ENCODE results near the gene CDK5RAP3.

CDK5RAP3 gene

DNA sequence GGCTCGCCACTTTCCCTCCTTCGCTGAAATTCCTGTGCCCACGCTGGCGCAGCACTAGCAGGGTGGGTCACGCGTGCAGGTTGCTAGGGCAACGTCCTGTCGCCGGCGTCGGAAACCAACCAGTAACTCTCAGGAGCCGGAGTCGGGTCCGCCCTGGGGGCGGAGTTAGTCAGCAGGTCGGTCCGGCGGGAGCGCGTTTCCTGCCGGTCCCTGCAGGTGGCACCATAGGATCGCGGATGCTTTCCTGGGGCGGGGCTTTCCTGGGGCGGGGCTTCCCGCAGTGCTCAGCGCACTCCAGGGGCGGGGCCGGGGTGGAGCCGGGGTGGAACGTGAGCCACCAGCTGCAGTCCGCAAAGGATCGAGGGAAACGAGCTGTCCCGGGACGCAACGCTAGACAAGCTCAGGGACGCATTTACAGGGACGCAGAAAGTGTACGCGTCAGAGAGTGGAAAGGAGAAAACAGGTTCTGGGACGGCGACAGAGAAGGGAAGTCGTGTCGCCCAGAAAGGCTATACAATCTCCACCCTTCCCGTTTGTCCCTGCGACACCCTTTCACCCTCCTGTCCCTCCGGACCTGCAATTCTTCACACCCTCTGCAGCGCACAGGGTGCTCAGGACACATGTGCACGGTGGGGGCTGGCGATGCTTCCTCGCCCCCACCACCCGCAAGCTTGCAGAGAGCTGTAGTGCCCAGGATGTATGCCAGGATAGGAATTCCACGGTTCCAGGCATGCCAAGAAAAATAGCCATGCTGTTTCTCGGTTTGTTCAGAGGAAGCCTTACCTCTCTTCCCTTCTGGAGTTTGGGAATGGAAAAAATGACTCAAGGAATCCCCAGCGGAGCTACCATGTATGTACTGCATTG is 54.4 kb downstream of the CDK5RAP3 start:
- ChIA-PET POLR2A (interaction anchor here (0.9 kb wide), 1 partner anchor 48 kb away, joined by 9 read pairs; no protein-coding TSS in a partner anchor), CTCF (interaction anchor here (0.6 to 7.9 kb wide), 22 partner anchors 11 to 593 kb away, joined by 3 to 188 read pairs (median 4); partner anchors contain the start of genes COPZ2 and NFE2L1)
- H3K9me3 ChIP-seq (ENCODE audit: control extremely low read depth in 1 of 5, control insufficient read depth in 4 of 5, insufficient read depth in 2 of 5, low read depth in 1 of 5, low read length in 4 of 5), result no peaks in the 10 kb centered on the region
- peaks cover 4 to 38% (median 35%) of the 10 kb centered on the region in 4 experiments for H3K4me1 ChIP-seq (ENCODE audit: control extremely low read depth in 1 of 4, control insufficient read depth in 4 of 4, insufficient read depth in 4 of 4, low read length in 3 of 4)
- H3K27ac ChIP-seq (ENCODE audit: insufficient read depth in 1 of 2, low read depth in 1 of 2, low read length in 2 of 2, poor library complexity in 1 of 2, severe bottlenecking in 2 of 2), result no peak overlapping the region
- under 1% methylated on average over 50 of the region's 56 CpGs for WGBS (ENCODE audit: insufficient coverage)
- no peaks in the 10 kb centered on the region for H3K36me3 ChIP-seq (ENCODE audit: control insufficient read depth in 4 of 4, insufficient read depth in 4 of 4, low read length in 3 of 4)
- peak; percentile 94 to 96 (median 96) for DNase-seq
- H3K4me3 ChIP-seq (ENCODE audit: control insufficient read depth in 1 of 7, extremely low read depth in 1 of 7, insufficient read depth in 4 of 7, low read depth in 2 of 7, low read length in 6 of 7), result peak overlapping the region; percentile 41 to 89 (median 72)
- peaks cover 0 to 2% (median 0%) of the 10 kb centered on the region in 5 experiments for H3K27me3 ChIP-seq (replicated peaks in 2 of 5; ENCODE audit: control insufficient read depth in 4 of 5, insufficient read depth in 5 of 5, low read length in 4 of 5)

- ChIA-PET CTCF (interaction anchor here (0.6 to 7.9 kb wide), 32 partner anchors 8 to 597 kb away, joined by 3 to 188 read pairs (median 4); partner anchors contain the start of genes COPZ2 and NFE2L1), POLR2A (interaction anchor here (0.6 to 0.9 kb wide), 3 partner anchors 47 to 54 kb away, joined by 3 to 9 read pairs (median 3); no protein-coding TSS in a partner anchor)
- no peak for DNase-seq
- Histone ChIP-seq H3K9me3 (ENCODE audit: control extremely low read depth in 1 of 5, control insufficient read depth in 4 of 5, insufficient read depth in 2 of 5, low read depth in 1 of 5, low read length in 4 of 5) (no peaks in the 10 kb centered on the region), H3K27me3 (replicated peaks in 2 of 5; ENCODE audit: control insufficient read depth in 4 of 5, insufficient read depth in 5 of 5, low read length in 4 of 5) (peaks cover 0 to 4% (median 0%) of the 10 kb centered on the region in 5 experiments), H3K36me3 (ENCODE audit: control insufficient read depth in 4 of 4, insufficient read depth in 4 of 4, low read length in 3 of 4) (no peaks in the 10 kb centered on the region), H3K4me1 (ENCODE audit: control extremely low read depth in 1 of 4, control insufficient read depth in 4 of 4, insufficient read depth in 4 of 4, low read length in 3 of 4) (peaks cover 4 to 38% (median 35%) of the 10 kb centered on the region in 4 experiments), H3K4me3 (ENCODE audit: control insufficient read depth in 1 of 7, extremely low read depth in 1 of 7, insufficient read depth in 4 of 7, low read depth in 2 of 7, low read length in 6 of 7) (peak overlapping the region in 3 of 7 experiments; percentile 72 to 89 (median 75)), H3K27ac (ENCODE audit: insufficient read depth in 1 of 2, low read depth in 1 of 2, low read length in 2 of 2, poor library complexity in 1 of 2, severe bottlenecking in 2 of 2) (no peak overlapping the region)
- WGBS (ENCODE audit: insufficient coverage), result 65% methylated on average over 5 of the region's 8 CpGs
These were observed 55.1 kb downstream of the CDK5RAP3 start for GRCh38 chr17:48025904-48026501.

- Histone ChIP-seq H3K4me3 (ENCODE audit: control insufficient read depth in 1 of 7, extremely low read depth in 1 of 7, insufficient read depth in 4 of 7, low read depth in 2 of 7, low read length in 6 of 7) (no peak overlapping the region), H3K36me3 (ENCODE audit: control insufficient read depth in 4 of 4, insufficient read depth in 4 of 4, low read length in 3 of 4) (no peaks in the 10 kb centered on the region), H3K27me3 (replicated peaks in 2 of 5; ENCODE audit: control insufficient read depth in 4 of 5, insufficient read depth in 5 of 5, low read length in 4 of 5) (peaks cover 0 to 4% (median 0%) of the 10 kb centered on the region in 5 experiments), H3K4me1 (ENCODE audit: control extremely low read depth in 1 of 4, control insufficient read depth in 4 of 4, insufficient read depth in 4 of 4, low read length in 3 of 4) (peaks cover 4 to 38% (median 35%) of the 10 kb centered on the region in 4 experiments), H3K9me3 (ENCODE audit: control extremely low read depth in 1 of 5, control insufficient read depth in 4 of 5, insufficient read depth in 2 of 5, low read depth in 1 of 5, low read length in 4 of 5) (no peaks in the 10 kb centered on the region), H3K27ac (ENCODE audit: insufficient read depth in 1 of 2, low read depth in 1 of 2, low read length in 2 of 2, poor library complexity in 1 of 2, severe bottlenecking in 2 of 2) (no peak overlapping the region)
- ChIA-PET CTCF (interaction anchor here (0.7 to 7.9 kb wide), 29 partner anchors 9 to 596 kb away, joined by 3 to 188 read pairs (median 4); partner anchors contain the start of genes COPZ2 and NFE2L1), POLR2A (interaction anchor here (0.6 to 0.7 kb wide), 3 partner anchors 21 to 53 kb away, joined by 3 read pairs; no protein-coding TSS in a partner anchor)
- DNase-seq, result peak; percentile 78 to 90 (median 87)
- WGBS (ENCODE audit: insufficient coverage), result 33% methylated on average over 13 of the region's 18 CpGs
These were observed 55.8 kb downstream of the CDK5RAP3 start for GRCh38 chr17:48026502-48027321.

- Histone ChIP-seq H3K36me3 (ENCODE audit: control insufficient read depth in 4 of 4, insufficient read depth in 4 of 4, low read length in 3 of 4) (no peaks in the 10 kb centered on the region), H3K27me3 (replicated peaks in 2 of 5; ENCODE audit: control insufficient read depth in 4 of 5, insufficient read depth in 5 of 5, low read length in 4 of 5) (peaks cover 0 to 7% (median 4%) of the 10 kb centered on the region in 5 experiments), H3K9me3 (ENCODE audit: control extremely low read depth in 1 of 5, control insufficient read depth in 4 of 5, insufficient read depth in 2 of 5, low read depth in 1 of 5, low read length in 4 of 5) (no peaks in the 10 kb centered on the region), H3K4me3 (ENCODE audit: control insufficient read depth in 1 of 7, extremely low read depth in 1 of 7, insufficient read depth in 4 of 7, low read depth in 2 of 7, low read length in 6 of 7) (no peak overlapping the region), H3K4me1 (ENCODE audit: control extremely low read depth in 1 of 4, control insufficient read depth in 4 of 4, insufficient read depth in 4 of 4, low read length in 3 of 4) (peaks cover 4 to 38% (median 33%) of the 10 kb centered on the region in 4 experiments), H3K27ac (ENCODE audit: insufficient read depth in 1 of 2, low read depth in 1 of 2, low read length in 2 of 2, poor library complexity in 1 of 2, severe bottlenecking in 2 of 2) (no peak overlapping the region)
- POLR2A ChIA-PET, result interaction anchor here (0.6 kb wide), 1 partner anchor 20 kb away, joined by 3 read pairs; no protein-coding TSS in a partner anchor
- no peak for DNase-seq
- WGBS (ENCODE audit: insufficient coverage), result 89% methylated on average over 10 of the region's 12 CpGs
- CTCF ChIA-PET, result interaction anchor here (0.8 to 7.9 kb wide), 22 partner anchors 9 to 140 kb away, joined by 3 to 188 read pairs (median 4); partner anchors contain the start of genes COPZ2 and NFE2L1
These were observed 56.5 kb downstream of the CDK5RAP3 start for GRCh38 chr17:48027322-48027981.

DNA sequence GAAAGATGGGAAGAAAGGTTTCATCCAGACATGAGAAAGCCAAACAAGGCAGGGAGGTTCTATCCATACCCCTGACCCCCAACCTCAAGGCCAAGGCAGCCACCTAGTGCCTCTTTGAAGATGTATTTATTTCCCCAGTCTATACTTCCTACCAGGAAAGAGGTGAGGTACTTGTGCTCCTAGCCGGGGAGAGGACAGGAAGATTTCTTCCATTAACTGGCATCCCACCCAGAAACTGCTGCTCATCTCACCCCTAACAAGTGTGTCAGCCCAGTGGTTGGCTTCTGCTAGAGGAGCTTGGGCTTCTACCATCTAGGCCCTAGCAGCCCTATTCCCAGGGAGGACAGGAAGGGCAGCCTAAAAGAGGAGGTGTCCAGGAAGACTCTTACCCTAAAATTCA is 57.8 kb downstream of the CDK5RAP3 start:
- no peak overlapping the region for H3K27ac ChIP-seq (ENCODE audit: insufficient read depth in 1 of 2, low read depth in 1 of 2, low read length in 2 of 2, poor library complexity in 1 of 2, severe bottlenecking in 2 of 2)
- no peak overlapping the region for H3K4me3 ChIP-seq (ENCODE audit: control insufficient read depth in 1 of 7, extremely low read depth in 1 of 7, insufficient read depth in 4 of 7, low read depth in 2 of 7, low read length in 6 of 7)
- ChIA-PET POLR2A (no interaction called here), CTCF (interaction anchor here (1.5 to 7.9 kb wide), 4 partner anchors 9 to 80 kb away, joined by 3 to 188 read pairs (median 6); no protein-coding TSS in a partner anchor)
- H3K36me3 ChIP-seq (ENCODE audit: control insufficient read depth in 4 of 4, insufficient read depth in 4 of 4, low read length in 3 of 4), result no peaks in the 10 kb centered on the region
- WGBS (ENCODE audit: insufficient coverage), result 100% methylated on average over 1 of the region's 1 CpG
- DNase-seq, result no peak
- H3K27me3 ChIP-seq (replicated peaks in 2 of 5; ENCODE audit: control insufficient read depth in 4 of 5, insufficient read depth in 5 of 5, low read length in 4 of 5), result peaks cover 0 to 12% (median 4%) of the 10 kb centered on the region in 5 experiments
- peaks cover 0 to 28% (median 26%) of the 10 kb centered on the region in 4 experiments for H3K4me1 ChIP-seq (ENCODE audit: control extremely low read depth in 1 of 4, control insufficient read depth in 4 of 4, insufficient read depth in 4 of 4, low read length in 3 of 4)
- H3K9me3 ChIP-seq (ENCODE audit: control extremely low read depth in 1 of 5, control insufficient read depth in 4 of 5, insufficient read depth in 2 of 5, low read depth in 1 of 5, low read length in 4 of 5), result no peaks in the 10 kb centered on the region

DNA sequence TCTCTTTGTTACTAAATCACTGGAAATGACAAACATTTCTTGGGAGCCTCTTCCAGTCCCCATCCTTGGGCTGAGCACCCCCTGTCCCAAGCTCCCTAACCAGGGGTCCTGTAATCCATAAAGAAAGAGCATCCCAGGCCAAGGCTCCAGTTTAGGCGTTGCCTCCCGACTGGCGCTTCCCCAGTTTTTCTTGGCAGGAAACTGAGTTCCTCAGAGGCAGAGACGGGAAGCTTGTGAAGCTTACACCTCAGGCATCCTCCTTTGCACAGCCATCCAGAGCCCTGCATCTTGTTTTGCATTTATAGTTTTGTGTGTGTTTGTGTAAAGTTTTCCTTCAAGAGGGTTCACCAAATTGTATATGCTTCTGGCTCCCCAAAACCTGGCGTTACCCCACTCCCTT is 59.6 kb downstream of the CDK5RAP3 start:
- 90% methylated on average over 2 of the region's 5 CpGs for WGBS (ENCODE audit: insufficient coverage)
- H3K27ac ChIP-seq (ENCODE audit: insufficient read depth in 1 of 2, low read depth in 1 of 2, low read length in 2 of 2, poor library complexity in 1 of 2, severe bottlenecking in 2 of 2), result no peak overlapping the region
- no peak for DNase-seq
- POLR2A ChIA-PET, result interaction anchor here (0.6 to 1.9 kb wide), 2 partner anchors 17 to 1162 kb away, joined by 3 to 8 read pairs; partner anchors contain the start of gene NFE2L1
- H3K4me3 ChIP-seq (ENCODE audit: control insufficient read depth in 1 of 7, extremely low read depth in 1 of 7, insufficient read depth in 4 of 7, low read depth in 2 of 7, low read length in 6 of 7), result no peak overlapping the region
- CTCF ChIA-PET, result interaction anchor here (1.1 to 7.9 kb wide), 7 partner anchors 13 to 105 kb away, joined by 3 to 188 read pairs (median 5); no protein-coding TSS in a partner anchor
- H3K36me3 ChIP-seq (ENCODE audit: control insufficient read depth in 4 of 4, insufficient read depth in 4 of 4, low read length in 3 of 4), result no peaks in the 10 kb centered on the region
- peaks cover 0 to 12% (median 10%) of the 10 kb centered on the region in 4 experiments for H3K4me1 ChIP-seq (ENCODE audit: control extremely low read depth in 1 of 4, control insufficient read depth in 4 of 4, insufficient read depth in 4 of 4, low read length in 3 of 4)
- H3K9me3 ChIP-seq (ENCODE audit: control extremely low read depth in 1 of 5, control insufficient read depth in 4 of 5, insufficient read depth in 2 of 5, low read depth in 1 of 5, low read length in 4 of 5), result no peaks in the 10 kb centered on the region
- peaks cover 0 to 12% (median 8%) of the 10 kb centered on the region in 5 experiments for H3K27me3 ChIP-seq (replicated peaks in 2 of 5; ENCODE audit: control insufficient read depth in 4 of 5, insufficient read depth in 5 of 5, low read length in 4 of 5)
